Right forelimb (tissue), 1 donor: ENCODE results near the gene NFIB.

Experiments used
- DNase-seq: peaks from one replicate; pipeline ENCODE4 v3.0.0-alpha.2; 2018

Gene NFIB

DNA sequence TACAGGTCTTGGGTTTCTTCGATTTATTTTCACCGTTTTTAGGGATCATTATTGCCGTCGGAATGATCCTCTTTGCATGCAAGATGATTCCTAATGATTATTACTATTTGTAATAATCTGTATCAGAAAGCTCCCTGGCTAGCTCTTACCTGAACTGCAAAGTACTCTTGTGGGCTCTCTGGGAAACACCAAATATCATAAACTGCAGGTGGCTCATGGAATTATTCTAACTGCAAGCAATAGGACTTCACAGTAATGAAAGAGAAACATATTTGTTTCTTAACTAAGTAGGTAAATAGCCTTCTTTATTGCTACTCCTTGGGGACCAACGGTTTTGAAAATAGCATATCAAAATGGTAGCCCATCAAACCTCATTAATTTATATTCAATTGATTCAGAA, 219.4 kb downstream of the NFIB start:
- DNase-seq = no peak

DNA sequence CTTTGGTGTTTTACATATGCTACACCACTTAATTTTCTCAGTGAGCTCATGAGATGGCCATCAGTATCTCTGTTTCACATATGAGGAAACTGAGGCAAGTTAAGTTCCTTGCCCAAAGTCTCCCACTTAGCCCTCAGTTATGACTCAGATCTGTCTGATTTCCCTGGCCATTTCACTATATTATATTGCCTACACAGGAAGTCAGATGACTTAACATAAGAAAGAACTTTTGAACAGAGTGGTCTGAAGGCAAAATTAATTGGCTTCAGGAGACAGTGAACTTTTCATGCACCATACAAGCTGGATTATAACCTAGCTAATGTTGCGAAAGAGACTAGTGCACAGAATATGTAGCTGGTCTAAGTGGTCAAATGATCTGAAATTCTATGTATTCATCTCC, 221.6 kb downstream of the NFIB start:
- no peak for DNase-seq

DNA sequence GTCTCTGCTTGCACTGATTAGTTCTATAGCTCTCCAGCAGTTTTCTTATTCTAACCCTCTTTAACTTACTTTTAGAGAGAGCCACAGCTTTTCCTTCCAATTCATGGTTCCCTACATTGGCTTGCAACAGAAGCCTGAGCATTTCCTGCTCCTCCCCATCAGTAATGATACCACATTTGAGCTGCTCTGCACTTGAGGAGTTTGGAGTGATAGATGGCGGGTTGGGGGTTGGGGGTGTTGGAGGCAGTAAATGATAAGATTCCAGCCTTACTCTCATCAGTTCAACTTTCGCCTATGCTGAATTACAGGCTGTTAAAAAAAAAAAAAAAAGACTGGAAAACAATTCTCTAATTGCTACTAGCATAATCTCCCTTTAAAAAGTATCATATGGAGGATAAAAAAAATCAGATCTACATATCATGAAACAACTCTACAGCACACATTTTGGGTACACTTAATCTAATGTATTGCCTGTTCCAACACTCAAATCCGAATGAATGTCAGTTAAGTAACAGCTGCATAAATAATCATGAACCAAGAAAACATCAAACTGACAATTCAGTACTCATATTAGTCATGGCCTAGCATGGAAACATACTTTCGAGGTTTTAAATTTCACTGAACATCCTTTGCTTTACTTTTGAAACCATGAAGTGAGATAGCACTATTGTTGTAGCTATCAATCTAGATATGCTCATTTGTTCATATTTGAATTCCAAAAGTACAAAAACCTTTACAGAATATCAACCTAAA, 224.7 kb downstream of the NFIB start:
- DNase-seq = no peak

GRCh38 chr9:14087576-14087975, 226.4 kb downstream of the NFIB start:
- DNase-seq = no peak

DNA sequence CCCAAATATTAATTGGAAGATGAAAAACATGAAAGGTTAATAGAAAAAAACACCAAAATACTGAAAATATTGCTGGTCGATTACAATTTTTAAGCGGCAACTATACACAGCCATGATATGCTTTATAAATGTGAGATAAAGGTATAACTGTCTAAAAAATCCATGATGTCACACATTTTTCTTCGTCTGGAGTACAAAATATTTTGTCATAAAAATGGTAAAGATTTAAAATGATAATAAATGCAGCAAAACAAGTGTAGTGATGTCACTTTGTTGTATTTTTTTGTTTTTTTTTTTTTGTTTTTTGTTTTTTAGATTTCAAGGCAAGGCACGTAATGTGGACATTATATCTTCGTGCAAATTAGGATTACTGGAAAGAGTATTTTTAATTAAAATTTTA, 227.4 kb downstream of the NFIB start:
- DNase-seq = no peak

GRCh38 chr9:14085810-14086209, 228.1 kb downstream of the NFIB start:
- no peak for DNase-seq

- no peak for DNase-seq
Observed at GRCh38 chr9:14084867-14085266, 229.1 kb downstream of the NFIB start.

DNA sequence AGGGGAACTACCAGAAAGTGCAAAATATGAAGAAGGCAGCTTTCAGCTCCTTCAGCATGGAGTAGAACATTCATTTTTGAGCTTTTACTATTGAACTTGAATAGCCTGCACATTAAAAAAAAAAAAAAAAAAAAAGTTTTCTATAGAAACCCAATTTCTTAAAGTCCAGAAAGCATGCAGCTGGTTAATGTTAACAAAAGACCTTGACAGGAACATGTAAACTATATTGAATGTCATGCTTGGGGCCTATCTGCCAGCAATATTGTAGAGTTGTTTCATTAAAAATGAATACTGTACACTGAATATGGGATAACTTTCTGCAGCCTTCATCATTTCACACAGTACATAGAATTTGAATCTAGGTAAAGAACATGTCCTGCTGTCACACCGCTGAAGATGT, 230.6 kb downstream of the NFIB start:
- no peak for DNase-seq

DNA sequence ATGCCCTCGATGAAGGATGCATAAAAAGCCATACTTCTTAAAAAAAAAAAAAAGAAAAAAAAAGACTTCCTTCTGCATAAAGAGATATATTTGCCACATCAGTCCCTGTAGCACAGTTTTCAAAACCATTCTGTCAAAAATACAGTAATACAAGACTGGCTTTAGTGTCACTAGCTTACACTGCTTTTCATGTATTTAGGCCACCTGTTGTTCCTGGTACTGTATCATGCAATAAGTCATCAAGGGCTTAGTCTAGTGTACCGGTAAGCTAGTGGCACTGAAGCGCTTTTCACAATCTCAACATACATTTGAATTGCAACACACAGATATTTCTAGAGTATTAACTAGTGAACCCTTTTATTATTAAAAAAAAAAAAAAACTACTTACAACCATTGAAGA, 231.2 kb downstream of the NFIB start:
- DNase-seq = no peak

DNA sequence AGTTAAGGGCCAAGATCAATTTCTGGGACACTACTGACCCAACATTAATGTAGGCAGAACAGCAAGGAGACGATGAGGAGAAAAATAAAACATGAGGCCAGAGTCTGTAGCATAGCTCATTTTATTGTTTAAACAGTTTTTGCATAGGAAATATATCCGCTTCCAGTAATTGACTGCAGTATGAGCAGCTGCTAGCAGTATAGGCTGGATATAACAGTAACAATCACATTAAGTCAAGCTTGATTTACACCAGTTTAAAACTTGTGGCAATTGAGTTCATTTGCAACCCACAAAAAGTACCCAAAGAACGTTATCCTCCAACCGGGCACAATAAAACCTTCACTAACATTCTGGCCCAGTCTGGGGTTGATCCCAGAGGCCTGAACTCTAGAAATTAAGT, 232.2 kb downstream of the NFIB start:
- no peak for DNase-seq

- DNase-seq = no peak
Observed at GRCh38 chr9:14080959-14081542, 232.9 kb downstream of the NFIB start.

DNA sequence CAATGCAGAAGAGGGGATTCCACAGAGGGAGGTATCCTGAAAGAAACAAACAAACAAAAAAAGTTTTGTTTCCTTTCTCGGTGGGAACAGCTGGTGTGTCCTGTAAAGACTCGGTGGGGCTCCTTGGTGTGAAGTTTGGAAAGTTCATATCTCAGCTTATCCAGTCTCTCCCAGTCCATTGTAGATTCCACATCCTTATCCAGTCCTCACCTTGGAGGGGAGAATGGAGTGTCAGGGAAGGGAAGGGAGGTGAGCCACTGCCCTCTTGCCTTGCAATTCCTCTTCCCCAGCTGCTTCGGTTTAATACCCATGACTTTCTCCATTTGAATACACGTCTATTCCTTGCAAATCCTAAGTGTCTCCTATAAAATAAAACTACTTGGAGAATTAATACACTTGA, 234.5 kb downstream of the NFIB start:
- no peak for DNase-seq

DNA sequence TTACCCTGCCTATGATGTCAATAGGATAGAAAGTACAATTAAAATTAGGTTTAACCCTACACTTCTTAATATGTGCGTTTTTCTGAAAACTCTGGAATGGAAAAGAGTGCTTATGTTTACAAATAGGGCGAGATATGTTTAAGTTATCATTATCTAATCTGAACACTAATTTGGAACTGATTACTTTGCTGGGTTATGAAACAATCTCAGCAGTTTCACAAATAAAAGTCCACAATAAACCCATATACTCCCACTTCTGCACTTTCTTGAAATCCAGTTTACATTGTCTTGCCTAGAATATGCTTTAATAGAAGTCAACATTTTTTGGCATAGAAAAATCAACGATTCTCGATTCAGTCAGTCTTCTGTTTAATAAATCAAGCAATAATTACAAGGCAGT, 236.3 kb downstream of the NFIB start:
- DNase-seq = no peak

DNA sequence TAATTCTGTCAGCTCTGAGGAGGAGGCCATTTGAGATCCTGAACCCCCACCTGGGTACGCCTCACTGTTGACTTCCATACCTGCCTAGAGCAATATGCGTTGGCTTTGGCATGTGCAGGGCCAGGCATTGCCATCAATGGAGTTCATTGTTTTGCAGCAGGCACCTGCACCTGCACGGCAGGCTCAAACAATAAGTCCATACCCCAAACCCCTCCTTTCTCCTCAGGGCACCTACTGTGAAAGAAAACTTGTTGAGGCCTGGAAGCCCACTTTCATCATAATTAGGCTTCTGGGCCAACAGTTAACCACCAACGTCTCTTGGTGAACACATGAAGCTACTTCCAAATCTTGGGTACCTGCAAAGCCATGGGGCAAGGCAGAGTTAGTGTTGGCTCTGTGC, 238.7 kb downstream of the NFIB start:
- no peak for DNase-seq

GRCh38 chr9:14072850-14073249, 241.1 kb downstream of the NFIB start:
- no peak for DNase-seq

- no peak for DNase-seq
Observed at GRCh38 chr9:14071484-14071883, 242.5 kb downstream of the NFIB start.

DNA sequence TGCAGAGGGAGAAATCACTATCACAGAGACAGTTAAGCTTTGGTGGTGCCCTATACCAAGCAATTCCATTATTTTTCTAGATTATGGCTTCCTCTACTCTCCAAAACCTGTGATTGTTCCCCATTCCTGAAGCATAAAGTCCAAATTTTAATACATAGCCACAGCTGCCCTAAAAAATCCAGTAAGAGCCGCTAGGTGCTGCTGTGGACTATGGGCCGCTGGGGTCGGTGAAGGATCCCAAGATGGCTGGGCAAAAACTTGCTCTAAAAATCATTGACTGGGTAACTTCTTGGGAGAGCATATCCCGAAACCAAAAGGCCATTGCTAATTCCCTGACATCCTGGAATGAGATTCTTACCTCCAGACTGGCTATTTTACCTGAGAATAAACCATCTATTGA, 245.3 kb downstream of the NFIB start:
- DNase-seq = no peak

DNA sequence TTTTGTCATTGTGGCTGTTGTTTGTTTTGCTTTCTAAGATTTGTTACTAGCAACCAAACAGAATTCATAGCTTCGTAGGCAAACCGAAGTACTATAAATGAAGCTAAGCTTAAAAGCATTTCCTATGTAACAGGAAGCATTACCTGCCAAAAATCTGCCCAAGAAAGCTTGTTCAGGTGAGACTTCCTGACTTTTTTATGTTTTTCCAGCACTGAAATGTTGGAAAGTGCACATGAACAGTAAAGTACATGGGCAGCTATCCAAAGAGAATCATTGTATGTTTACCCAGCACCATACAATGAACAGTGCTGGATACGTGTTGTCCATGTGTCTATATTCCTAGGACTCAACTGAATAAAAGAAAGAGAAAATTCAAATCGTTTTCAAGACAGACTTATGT, 247.1 kb downstream of the NFIB start:
- DNase-seq = no peak

DNA sequence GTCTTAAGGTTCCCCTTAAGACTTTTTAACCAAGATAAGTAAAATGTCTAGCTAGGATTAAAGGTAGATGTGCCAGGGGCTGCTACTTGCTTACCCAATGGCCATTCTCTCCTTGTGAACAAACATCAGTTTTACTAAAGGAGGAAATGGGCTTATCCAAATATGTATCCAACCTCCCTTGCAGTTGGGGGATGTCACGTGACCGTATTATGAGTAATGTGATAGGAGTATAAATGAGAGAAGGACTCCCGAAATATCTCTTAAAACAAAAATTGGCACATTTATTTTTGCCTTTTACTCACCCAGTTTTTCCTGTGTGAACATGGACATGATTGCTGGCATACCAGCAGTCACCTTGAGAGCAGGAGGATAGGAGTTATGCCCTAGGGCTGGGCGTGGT, 247.9 kb downstream of the NFIB start:
- DNase-seq = no peak

- DNase-seq = no peak
Observed at GRCh38 chr9:14064940-14065339, 249.0 kb downstream of the NFIB start.

DNA sequence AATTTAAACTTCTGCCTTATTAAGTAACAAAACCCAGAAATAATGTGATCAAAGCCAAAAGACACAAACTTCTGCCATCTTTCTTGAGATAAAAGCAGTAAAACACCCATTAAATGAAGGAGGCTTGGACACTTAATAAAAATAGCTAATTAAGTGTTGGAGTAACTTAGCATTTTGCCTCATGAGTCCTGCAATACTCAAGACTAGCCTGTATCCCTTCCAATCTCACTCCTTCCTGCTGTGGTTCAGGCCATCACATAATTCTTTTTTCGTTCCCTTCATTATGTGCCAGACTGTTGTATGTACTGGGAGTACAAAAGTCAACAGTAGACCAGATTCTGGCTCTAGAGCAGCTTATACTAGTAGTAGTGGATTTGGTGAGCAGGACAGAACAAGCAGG, 250.2 kb downstream of the NFIB start:
- no peak for DNase-seq

GRCh38 chr9:14062586-14063221, 251.2 kb downstream of the NFIB start:
- DNase-seq = no peak

DNA sequence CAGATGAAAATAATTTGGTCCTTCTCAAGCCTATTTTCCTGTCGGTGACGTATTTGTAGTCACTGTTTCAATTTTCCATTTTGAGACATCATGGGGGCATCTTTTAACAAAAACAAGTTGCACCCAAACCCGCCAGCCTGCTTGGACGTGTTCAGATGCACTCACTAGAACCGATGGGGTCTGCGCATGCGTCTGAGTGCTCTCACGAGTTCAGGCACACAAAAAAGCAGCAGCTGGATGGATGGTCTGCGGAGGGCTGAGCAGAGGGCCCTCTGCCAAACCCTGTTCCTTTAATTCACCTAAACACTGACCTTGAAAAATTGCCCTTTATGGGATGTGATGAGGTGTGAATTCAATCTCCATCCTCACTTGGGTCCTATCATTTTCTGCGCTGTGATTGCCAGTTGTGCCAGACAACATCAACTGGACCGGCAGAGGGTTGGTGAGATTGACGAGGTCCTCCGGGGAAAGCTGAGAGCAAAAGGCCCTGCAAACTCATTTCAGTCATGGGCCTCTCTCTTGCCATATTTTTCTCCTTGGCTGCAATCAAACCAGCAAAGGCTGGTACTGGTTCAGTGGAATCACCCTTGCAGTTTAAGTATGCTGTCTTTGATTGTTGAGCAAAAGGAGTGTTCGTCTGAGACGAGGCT, 251.9 kb downstream of the NFIB start:
- DNase-seq = no peak

DNA sequence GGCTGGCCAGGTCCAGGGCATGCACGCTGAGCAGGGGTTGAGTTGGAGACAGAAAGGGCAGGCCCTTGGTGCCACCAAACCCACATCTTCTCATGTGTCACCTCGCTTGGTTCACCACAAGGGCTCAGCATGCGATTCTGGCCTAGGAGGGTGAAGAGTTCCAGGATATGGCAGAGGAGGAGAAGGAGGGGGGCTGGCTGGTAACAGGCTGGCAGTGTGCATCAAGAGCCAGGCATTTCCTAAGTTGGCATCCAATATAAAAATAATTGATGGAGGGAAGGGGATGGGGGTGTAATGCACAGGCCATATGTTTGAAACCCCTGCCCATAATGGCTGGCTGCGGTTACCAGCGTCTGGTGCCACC, 255.6 kb downstream of the NFIB start:
- no peak for DNase-seq
